HG03280 (cell line): ENCODE measurements around the gene SLC39A9.

Experiments
- ATAC-seq: cut with Tn5 transposase; IDR thresholded peaks from one replicate; pipeline ENCODE4 v1.9.1; 2021; ENCODE audit warnings: mild to moderate bottlenecking, moderate library complexity; ENCODE audit not compliant: unreplicated experiment

The SLC39A9 gene

GRCh38 chr14:69499436-69499835 is 100.9 kb downstream of the SLC39A9 start:
- no peak for ATAC-seq

- ATAC-seq: no peak
These were observed 101.6 kb downstream of the SLC39A9 start for GRCh38 chr14:69500096-69500495.

- ATAC-seq: no peak
These were observed 102.2 kb downstream of the SLC39A9 start for GRCh38 chr14:69500736-69501135.

GRCh38 chr14:69501423-69501838 is 102.9 kb downstream of the SLC39A9 start:
- no peak for ATAC-seq

GRCh38 chr14:69504775-69505174 is 106.3 kb downstream of the SLC39A9 start:
- no peak for ATAC-seq

GRCh38 chr14:69505338-69506240 is 107.1 kb downstream of the SLC39A9 start:
- ATAC-seq: no peak

- ATAC-seq: no peak
These were observed 107.7 kb downstream of the SLC39A9 start for GRCh38 chr14:69506241-69506595.
